Measurements from ENCODE around the gene SLC39A11. TPM values are rescaled to one million over a fixed set of nuclear protein-coding genes. Genes with fewer than 3 reads are reported as not detected.

The SLC39A11 gene
- total RNA-seq, 2 experiments from 2014 or later = 9.7 to 12.2 TPM

- intact Hi-C loops (cut with DNase I, micrococcal nuclease) = no loop called here
- ATAC-seq (ENCODE audit: poor library complexity) (no peak), DNase-seq (no peak)
- Histone ChIP-seq H3K36me3 (ENCODE audit: insufficient read depth, low read length) (peaks cover 5% of the 10 kb centered on the region), H3K27me3 (ENCODE audit: control insufficient read depth in 1 of 2, insufficient read depth in 2 of 2, low read length in 2 of 2) (no peaks in the 10 kb centered on the region), H3K9me3 (ENCODE audit: control insufficient read depth in 1 of 2, insufficient read depth in 1 of 2, low read length in 2 of 2) (peaks cover 0 to 10% of the 10 kb centered on the region in 2 experiments), H3K4me1 (ENCODE audit: insufficient read depth, low read length) (no peaks in the 10 kb centered on the region), H3K4me3 (ENCODE audit: low read length) (no peak overlapping the region), H3K27ac (ENCODE audit: low read depth in 1 of 2, low read length in 2 of 2) (no peak overlapping the region)
- ChIA-PET CTCF (no interaction called here), POLR2A (no interaction called here)
- Mint-ChIP-seq H3K27ac (no peak overlapping the region), H3K36me3 (ENCODE audit: low read depth) (peaks cover 76% of the 10 kb centered on the region), H3K27me3 (no peaks in the 10 kb centered on the region), H3K9me3 (peaks cover 7% of the 10 kb centered on the region), H3K4me3 (no peak overlapping the region), H3K4me1 (ENCODE audit: low read depth) (no peaks in the 10 kb centered on the region)
- TF ChIP-seq CTCF (IDR thresholded peaks at IDR 0.05) = no peak
Measured at GRCh38 chr17:72839131-72839725, 253.3 kb downstream of the SLC39A11 start.

- Histone ChIP-seq H3K9me3 (ENCODE audit: control insufficient read depth in 1 of 2, insufficient read depth in 1 of 2, low read length in 2 of 2) (peaks cover 0 to 10% of the 10 kb centered on the region in 2 experiments), H3K4me3 (ENCODE audit: low read length) (no peak overlapping the region), H3K27me3 (ENCODE audit: control insufficient read depth in 1 of 2, insufficient read depth in 2 of 2, low read length in 2 of 2) (no peaks in the 10 kb centered on the region), H3K36me3 (ENCODE audit: insufficient read depth, low read length) (peaks cover 5% of the 10 kb centered on the region), H3K27ac (ENCODE audit: low read depth in 1 of 2, low read length in 2 of 2) (no peak overlapping the region), H3K4me1 (ENCODE audit: insufficient read depth, low read length) (no peaks in the 10 kb centered on the region)
- Mint-ChIP-seq H3K4me3 (no peak overlapping the region), H3K27me3 (no peaks in the 10 kb centered on the region), H3K36me3 (ENCODE audit: low read depth) (peaks cover 76% of the 10 kb centered on the region), H3K9me3 (peaks cover 7% of the 10 kb centered on the region), H3K4me1 (ENCODE audit: low read depth) (no peaks in the 10 kb centered on the region), H3K27ac (no peak overlapping the region)
- ChIA-PET CTCF (no interaction called here), POLR2A (no interaction called here)
- no peak for TF ChIP-seq CTCF (IDR thresholded peaks at IDR 0.05)
- ATAC-seq (ENCODE audit: poor library complexity) = no peak
- intact Hi-C loops (cut with DNase I, micrococcal nuclease) = no loop called here
- DNase-seq = no peak
Measured at GRCh38 chr17:72838581-72838980, 253.9 kb downstream of the SLC39A11 start.

GRCh38 chr17:72838068-72838467 is 254.4 kb downstream of the SLC39A11 start:
- no peaks in the 10 kb centered on the region for H3K27me3 ChIP-seq (ENCODE audit: control insufficient read depth in 1 of 2, insufficient read depth in 2 of 2, low read length in 2 of 2)
- CTCF ChIA-PET = no interaction called here
- H3K4me1 ChIP-seq (ENCODE audit: insufficient read depth, low read length) = no peaks in the 10 kb centered on the region
- no peak overlapping the region for H3K4me3 ChIP-seq (ENCODE audit: low read length)
- no peak for ATAC-seq (ENCODE audit: poor library complexity)
- peaks cover 7% of the 10 kb centered on the region for H3K9me3 Mint-ChIP-seq
- H3K4me3 Mint-ChIP-seq = no peak overlapping the region
- TF ChIP-seq CTCF (IDR thresholded peaks at IDR 0.05) = no peak
- intact Hi-C loops (cut with DNase I, micrococcal nuclease) = no loop called here
- POLR2A ChIA-PET = no interaction called here
- DNase-seq = no peak
- no peak overlapping the region for H3K27ac Mint-ChIP-seq
- H3K36me3 Mint-ChIP-seq (ENCODE audit: low read depth) = peaks cover 76% of the 10 kb centered on the region
- no peaks in the 10 kb centered on the region for H3K4me1 Mint-ChIP-seq (ENCODE audit: low read depth)
- peaks cover 5% of the 10 kb centered on the region for H3K36me3 ChIP-seq (ENCODE audit: insufficient read depth, low read length)
- no peak overlapping the region for H3K27ac ChIP-seq (ENCODE audit: low read depth in 1 of 2, low read length in 2 of 2)
- peaks cover 0 to 10% of the 10 kb centered on the region in 2 experiments for H3K9me3 ChIP-seq (ENCODE audit: control insufficient read depth in 1 of 2, insufficient read depth in 1 of 2, low read length in 2 of 2)
- no peaks in the 10 kb centered on the region for H3K27me3 Mint-ChIP-seq
